EL (cell line): ENCODE results near the gene PHETA1.

Source experiments
- DNase-seq: peaks from one replicate; pipeline ENCODE4 v3.0.0-alpha.2; 2016

PHETA1 gene

DNA sequence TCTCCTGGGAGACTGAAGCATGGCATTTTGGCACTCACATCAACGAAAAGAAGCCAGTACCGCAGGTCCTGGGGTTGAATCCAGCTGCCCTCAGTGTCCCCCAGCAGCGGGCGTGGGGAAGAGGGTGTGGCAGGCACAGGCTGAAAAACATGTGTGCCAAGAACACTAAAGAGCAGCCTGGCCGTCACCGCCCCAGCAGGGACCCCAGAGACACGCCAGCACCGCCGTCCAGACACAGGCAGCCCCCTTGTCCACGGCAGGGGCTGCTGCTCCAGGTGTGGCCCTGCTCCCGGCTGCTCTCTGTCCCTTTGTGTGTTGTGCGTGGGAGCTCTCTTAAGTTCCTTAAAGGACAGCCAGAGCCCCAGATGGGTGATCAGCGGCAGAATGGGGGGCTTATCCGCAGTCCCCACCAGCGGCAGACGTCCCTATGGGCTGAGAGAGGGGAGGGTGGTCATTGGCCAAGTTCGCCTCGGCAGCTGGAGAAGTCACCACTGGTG is 556 bp downstream of the PHETA1 start:
- DNase-seq: no peak

- peak; percentile 15 for DNase-seq
Observed at GRCh38 chr12:111367661-111368221, 1.2 kb downstream of the PHETA1 start.

GRCh38 chr12:111366583-111366982 is 2.3 kb downstream of the PHETA1 start:
- no peak for DNase-seq

GRCh38 chr12:111366075-111366474 is 2.8 kb downstream of the PHETA1 start:
- DNase-seq: no peak

DNA sequence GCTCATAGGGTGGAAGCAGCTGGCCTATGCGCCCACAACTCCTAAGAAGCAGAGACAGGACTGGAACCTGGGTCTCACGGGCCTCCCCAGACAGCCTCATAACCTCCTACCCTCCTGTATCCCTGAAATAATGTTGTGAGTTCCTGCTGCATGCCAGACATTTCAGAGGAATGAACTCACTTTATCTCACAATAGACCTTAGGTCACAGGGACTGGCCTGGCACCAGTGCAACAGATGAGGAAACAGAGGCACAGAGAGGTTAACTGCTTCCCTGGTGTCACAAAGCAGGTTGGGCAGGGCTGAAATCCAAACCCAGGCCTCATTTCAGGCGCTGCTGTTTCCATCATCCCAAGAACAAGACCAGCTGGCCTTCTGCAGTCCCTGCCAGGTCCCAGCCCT is 5.3 kb downstream of the PHETA1 start:
- DNase-seq: peak; percentile 58

GRCh38 chr12:111362687-111363475 is 6.0 kb downstream of the PHETA1 start:
- DNase-seq: no peak

DNA sequence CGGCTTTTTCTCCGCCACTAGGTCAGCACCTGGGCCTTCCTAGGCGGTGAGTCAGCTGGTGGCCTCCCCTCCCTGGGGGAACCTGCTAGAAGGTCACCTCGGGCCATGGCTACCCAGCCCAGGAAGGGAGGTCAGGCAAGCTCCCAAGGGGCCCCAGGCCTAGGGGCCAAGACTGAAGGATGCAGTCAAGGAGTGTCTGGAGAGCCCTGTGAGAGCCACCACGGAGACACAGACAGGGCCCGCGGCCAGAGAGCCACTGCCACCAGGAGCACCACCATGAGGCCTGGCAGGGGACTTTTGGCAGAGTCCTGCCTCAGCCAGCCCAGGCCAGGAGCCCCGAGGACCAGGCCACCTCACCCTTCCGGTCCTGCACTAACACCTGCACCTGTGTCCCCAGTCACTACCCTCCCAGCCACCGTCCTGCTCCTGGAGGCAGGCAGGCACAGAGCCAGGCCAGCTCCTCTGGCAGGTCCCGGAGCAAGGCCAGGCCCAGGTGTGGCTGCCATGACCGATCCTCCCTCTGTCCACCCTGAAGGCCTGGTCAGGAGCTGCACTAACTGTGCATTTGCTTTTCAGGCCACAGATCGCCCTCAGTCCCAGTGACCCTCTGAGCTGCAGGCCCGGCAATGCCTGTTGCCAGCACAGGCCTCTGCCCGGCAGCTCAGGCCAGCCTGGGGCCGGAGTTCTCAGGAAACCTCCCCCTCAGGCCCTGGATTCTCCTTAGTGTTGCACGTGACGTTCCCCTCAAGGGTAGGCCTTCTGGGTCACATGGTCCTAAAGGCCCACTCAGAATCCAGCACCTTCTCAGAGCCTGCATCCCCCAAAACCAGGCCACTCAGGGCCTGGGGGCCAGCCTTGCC is 6.9 kb downstream of the PHETA1 start:
- DNase-seq: no peak

- DNase-seq: no peak
Observed at GRCh38 chr12:111361073-111361716, 7.7 kb downstream of the PHETA1 start.

DNA sequence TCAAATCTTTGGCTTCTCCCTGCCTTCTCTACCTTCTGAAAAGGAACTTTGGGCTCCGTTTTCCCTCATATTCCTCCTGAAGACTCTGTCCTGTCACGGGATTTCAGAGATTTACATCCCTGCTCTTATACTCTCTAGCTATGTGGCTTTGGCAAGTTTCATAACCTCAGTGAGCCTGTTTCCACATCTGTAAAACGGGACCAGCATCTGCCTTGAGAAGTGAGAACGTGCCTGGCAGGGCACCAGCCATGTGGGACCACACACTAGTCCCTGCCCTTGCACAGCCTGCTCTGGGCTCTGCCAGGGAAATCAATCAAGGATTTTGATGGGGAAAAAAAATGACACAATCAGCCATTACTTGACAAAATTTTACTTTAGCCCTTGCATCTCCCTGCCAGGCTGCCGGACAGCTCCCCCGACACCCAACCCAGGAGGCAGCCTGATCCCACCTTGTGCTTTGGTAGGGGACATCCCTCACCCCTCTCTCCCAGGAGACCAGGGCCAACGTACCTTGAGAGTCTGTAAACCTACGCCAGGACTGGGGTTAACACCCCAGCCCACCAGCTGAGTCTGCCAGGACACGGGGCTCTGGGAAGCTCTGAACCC is 8.5 kb downstream of the PHETA1 start:
- DNase-seq: no peak

DNA sequence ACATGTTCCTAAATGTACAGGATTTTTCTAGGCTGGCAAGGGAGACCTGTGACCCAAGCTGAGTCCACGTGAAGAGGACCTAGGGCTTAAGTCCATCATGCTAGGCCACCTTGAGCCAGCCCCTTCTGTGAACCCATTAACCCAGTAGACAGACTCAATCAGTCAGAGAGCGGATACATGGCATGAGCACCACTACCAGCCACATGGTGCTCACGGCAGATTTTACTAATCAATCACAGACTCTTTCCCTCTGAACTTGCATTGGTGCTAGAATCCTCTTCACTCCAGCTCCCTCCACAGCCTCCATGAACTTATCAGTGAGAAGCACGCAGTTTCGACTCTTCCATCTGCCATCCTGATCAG is 9.0 kb downstream of the PHETA1 start:
- DNase-seq: no peak

GRCh38 chr12:111359231-111359913 is 9.5 kb downstream of the PHETA1 start:
- DNase-seq: peak; percentile 11

DNA sequence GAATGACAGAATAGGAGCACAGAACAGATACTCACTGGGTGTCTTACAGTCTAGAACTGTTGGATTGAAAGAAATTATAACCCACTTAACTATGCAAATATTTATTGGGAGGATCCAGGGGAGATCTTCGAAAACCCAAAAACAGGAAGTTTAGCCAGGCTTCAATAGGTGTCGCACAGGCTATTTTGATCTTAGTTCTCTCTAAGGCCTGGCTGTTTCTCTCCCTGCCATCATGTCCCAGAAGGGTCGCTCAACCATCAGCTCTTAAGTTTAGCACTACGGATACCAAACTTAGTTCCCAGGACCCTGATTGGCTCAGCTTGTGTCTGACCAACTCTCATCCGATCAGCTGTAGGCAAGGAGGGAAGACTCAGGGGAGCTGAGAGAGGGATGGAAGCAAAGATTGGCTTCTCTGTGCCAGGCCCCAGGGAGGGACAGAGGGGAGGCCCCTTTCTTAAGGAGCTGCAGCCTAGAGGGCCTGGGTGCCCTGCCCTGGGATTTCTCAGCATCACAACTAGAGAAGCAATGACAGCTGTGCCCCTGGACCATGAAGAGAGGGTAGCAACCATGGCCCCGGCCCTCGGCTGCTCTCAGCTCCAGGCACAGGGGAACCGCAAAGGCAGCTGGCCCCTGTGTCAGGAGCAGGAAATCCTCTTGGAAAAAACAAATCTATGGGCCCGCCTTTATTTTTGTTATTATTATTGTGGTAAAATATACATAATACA is 13.5 kb downstream of the PHETA1 start:
- no peak for DNase-seq

GRCh38 chr12:111354511-111354910 is 14.4 kb downstream of the PHETA1 start:
- no peak for DNase-seq

DNA sequence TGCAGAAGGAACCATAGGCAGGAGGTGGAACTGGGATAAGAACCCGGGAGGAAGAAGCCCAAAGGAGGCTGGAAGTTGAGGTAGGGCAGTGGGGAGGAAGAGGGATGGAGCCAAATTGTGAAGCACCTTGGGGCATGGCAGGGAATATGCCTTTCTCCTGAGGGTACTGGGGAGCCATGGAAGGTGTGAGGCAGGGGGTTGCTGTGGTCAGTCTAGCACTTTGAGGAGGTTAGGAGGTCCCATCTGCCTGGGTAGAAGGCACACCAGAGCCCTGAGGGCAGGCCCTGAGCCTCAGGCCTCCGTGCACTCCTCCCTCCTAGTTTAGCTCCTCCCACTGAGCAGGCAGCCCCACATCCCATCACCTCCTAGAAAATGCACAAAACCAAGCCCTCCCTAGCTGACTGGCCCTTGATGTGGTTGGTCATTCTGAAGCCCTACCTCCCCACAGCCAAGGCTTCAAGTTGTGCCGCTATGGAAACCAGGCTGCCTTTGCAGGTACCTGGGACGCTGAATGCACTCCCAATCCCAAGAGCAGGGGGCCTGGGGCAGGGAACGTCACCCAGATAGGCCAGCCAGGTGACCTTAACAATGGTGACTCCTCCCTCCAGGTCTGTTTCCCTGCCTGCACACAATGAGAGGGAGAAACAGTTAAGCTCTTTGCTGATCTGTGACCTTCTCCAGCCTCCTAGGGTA is 15.1 kb downstream of the PHETA1 start:
- DNase-seq: no peak

DNA sequence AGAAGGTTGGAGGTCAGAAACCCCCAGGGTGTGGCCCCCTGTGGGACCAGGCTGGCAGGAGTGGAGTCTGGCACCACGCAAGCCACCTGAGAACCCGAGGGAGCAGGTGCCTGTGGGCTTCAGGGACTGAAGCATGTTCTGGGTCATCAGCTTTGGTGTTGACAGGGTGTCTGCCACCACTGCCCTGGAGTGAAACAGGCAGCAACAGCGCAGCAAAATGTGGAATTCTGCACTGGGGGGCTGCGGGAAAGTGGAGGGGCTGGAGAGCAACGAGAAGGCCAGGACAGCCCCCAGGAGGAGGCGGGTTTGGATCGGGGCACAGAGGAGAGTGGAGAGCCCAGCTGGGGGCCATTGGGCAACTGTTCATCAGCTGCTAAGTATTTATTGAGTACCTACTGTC is 15.9 kb downstream of the PHETA1 start:
- DNase-seq: no peak

- no peak for DNase-seq
Observed at GRCh38 chr12:111352296-111352993, 16.4 kb downstream of the PHETA1 start.

DNA sequence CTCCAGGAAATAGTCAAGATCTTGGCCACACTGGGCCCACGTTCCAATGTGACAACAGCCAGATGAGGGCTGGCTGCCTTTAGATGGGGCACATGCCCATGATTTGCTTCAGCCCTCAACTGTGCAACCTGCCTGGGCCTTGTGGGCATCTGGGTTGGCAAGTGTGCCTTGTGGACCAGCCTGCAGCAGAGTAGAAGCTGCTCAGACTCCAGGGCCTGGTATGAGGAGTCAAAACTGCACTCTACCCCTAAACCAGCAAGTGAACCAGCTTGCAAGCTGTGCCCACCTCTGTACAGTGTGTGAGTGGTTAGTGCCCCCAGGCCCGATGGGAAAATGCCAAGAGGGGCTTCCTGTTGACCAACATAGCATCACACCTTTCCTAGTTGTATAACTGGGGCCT is 17.9 kb downstream of the PHETA1 start:
- DNase-seq: no peak

DNA sequence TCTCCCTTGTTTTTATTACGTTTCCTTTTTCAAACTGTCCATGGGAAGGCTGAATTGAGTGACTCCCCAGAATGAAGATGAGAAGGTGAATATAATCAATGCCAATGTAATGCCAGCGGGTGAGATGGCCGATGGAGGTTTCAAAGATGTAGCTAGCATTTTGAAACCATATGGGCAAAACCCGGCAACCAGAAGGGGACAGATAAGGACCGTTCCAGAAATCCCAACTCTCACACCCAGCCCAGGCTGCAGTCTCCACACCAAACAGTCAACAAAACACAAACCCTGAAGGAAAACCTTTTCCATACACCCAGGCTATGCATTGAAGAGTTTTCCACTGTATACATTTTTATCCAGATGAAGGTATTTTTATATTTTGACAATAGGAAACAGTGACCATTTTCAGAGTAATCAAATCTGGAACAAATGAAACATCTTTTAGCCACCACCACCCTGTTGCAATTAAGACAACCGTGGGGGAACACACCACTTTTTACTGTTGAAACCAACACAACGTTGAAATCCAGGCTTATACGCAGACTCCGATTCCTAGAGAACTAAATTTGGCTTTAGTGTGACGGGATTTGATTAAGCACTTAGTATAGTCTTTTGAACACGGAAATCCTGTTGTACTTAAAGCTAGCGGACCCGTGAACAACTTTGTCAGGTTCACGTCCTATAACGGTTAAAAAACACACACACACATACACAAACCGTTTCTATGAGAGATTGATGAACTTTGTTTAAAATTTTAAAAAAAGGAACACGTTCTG is 19.0 kb downstream of the PHETA1 start:
- DNase-seq: no peak

DNA sequence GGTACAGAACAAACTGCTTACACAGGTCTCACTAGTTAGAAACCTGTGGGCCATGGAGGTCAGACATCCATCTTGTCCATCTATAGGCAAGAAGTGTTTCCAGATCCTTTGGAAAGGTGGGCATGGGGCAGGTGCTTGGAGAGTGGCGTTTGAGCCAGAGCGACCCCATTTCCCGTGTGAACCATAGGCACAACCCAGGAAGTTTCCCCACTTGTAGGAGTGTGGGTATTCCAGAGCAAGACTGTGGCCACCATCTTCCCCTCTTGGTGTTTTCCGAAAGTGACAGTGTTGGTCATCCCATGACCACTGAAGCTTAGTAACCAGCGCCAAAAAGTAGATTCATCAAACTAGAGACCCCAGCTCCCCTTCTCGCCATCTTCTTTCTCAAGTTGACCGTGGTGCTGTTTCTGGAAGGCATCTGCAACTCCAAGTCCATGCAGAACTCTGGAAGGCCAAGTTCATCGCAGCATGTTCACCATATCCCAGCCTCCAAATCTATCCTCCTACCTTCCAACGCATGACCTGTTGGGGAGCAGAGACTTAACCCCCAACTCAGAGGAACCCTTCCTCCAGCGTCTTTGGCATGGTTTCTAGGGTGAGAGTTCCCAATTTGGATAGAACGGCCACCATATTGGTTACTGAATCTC is 19.7 kb downstream of the PHETA1 start:
- no peak for DNase-seq
